ENCODE measurements around the gene FBXW9.
"Not testable (repeated sequence)": the region's sequence is repeated elsewhere in the genome, so short reads cannot be mapped to it uniquely, and the experiment has no call there.

The FBXW9 gene

GRCh38 chr19:12696366-12697335 is at the start of gene FBXW9:
FBXW9 (minus strand) TSS chr19:12696631; CDS start chr19:12696581, 50 bp downstream.
- peak; percentile 66 for DNase-seq

DNA sequence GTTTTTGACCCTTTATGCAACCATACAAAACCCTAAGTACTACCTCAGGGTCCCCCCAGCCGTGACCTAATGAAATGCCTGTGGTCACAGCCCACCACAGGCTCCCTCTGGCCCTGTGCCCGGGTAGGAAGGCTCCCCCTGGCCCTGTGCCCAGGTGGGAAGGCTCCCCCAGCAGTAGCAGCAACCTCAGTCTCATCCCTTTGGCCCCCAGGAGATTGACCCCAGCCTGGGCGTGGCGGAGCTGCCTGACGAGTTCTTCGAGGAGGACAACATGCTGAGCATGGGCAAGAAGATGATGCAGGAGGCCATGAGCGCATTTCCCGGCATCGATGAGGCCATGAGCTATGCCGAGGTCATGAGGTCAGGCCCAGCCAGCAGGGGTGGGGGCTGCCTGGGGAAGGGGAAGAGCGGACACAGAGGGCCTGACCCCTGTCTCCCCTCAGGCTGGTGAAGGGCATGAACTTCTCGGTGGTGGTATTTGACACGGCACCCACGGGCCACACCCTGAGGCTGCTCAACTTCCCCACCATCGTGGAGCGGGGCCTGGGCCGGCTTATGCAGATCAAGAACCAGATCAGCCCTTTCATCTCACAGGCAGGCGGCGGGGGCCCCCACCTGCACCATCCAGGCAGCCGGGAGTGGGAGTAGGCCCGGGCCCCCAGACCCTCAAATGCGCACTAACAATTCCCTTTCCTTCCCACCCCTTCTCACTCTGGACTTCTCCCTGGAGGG is 48.9 kb upstream of the FBXW9 start:
- DNase-seq: no peak

- DNase-seq: no peak
These were observed 41.5 kb upstream of the FBXW9 start for GRCh38 chr19:12737835-12738351.

DNA sequence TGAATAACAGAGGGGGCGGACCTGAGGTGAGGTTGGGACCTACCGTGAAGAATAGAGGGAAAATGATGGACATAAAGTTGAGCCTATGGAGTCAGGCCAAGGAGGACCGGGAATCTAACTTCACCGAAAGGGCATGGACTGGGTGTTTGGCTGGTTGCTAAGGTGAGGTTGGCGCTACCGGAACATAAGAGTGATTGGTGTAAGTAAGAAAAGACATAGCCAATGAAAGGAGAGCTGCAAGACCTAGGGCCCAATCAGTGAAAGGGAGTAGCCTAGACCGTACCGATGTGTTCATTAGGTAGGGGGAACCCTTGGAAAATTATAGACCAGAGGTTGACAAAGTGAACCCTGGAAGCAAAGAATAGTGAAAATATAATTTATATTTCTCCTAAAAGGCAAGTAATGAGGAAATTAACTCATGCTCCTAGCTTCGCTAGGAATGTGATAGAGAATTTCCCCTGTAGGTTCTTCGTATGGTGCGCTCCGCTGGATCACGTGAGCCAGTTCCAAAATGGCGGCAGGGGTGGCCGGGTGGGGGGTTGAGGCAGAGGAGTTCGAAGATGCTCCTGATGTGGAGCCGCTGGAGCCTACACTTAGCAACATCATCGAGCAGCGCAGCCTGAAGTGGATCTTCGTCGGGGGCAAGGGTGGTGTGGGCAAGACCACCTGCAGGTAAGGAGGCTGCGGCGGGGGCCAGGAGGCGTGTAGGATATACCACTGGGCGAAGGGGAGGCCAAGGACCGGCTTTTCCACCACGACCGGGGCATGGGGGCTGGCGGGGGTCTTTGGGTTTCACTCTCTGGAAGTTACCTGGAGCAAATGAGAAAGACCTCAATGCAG is 40.8 kb upstream of the FBXW9 start, which contains the start of gene GET3:
Gene GET3, plus strand, starts transcription at position 503 of the 840 bp plus-strand sequence. Its CDS starts 9 bp downstream, at position 512.
- peak; percentile 100 for DNase-seq

GRCh38 chr19:12733369-12734214 is 37.2 kb upstream of the FBXW9 start:
- DNase-seq: peak; percentile 17

DNA sequence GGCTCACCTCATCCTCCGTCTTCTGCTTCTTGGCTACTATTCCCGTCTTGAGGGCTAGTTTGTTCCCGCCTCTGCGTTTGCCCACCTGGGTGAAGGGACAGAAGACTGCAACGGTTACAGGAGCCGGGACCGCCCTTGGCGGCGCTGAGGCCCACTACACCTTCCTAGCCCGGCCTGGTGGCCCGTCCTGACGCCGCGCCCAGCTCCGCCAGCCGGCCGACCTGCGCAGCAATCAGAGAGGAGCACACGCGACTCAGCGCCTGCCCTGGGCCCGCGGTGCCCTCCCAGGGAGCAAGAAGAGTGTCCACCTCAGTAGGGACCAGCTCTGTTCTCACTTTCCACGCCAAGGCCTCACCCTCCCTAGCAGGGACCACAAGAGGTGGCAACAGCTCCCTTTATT is 34.9 kb upstream of the FBXW9 start:
- no peak for DNase-seq

- DNase-seq: no peak
These were observed 33.6 kb upstream of the FBXW9 start for GRCh38 chr19:12730064-12730463.

DNA sequence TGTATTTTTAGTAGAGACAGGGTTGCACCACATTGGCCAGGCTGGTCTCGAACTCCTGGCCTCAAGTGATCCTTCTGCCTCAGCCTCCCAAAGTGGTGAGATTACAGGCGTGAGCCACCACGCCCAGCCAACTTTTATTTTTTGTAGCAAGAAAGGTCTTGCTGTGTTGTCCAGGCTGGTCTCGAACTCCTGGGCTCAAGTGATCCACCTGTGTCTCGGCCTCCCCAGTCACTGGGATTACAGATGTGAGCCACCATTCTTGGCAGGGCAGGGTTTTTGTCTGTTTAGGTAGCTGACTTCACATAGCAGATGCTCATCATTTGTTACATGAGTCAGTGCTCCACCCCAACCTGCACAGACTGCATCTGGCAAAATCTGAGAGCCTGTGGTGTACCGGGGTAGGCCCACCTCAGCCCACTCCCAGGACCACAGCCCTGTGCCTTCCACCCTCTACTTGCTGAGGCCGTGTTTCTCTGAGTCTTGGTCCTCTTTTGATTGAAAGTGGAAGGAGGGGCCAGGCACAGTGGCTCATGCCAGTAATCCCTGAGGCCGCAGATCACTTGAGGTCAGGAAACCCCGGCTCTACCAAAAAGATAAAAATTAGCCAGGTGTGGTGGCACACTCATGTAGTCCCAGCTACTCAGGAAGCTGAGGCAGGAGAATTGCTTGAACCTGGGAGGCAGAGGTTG is 31.5 kb upstream of the FBXW9 start:
- no peak for DNase-seq

DNA sequence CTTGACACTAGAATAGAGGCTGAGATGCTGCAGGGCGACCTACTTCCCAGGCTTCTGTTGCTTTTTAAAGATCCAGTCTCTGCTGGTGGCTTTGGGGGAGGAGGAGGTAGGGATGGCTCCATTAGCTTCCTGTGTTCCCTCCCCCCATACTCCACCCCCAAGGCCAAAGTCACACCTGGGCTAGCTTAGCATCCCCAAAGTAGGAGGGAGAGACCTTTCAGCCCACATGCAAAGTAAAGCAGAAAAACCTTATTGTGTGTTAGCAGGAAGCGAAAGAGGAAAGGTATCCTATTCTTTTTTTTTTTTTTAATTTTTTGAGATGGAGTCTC is 30.5 kb upstream of the FBXW9 start:
- no peak for DNase-seq

DNA sequence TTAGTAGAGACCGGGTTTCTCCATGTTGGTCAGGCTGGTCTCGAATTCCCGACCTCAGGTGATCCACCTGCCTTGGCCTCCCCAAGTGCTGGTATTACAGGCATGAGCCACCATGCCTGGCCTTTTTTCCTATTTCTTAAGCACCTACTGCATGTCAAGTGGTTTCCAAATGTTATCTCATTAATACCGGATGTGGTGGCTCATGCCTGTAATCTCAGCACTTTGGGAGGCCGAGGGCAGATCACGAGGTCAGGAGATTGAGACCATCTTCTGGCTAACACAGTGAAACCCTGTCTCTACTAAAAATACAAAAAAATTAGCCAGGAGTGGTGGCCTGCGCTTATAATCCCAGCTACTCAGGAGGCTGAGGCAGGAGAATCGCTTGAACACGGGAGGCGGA is 29.2 kb upstream of the FBXW9 start:
- not testable (repeated sequence) for DNase-seq

- peak; percentile 50 for DNase-seq
These were observed 27.4 kb upstream of the FBXW9 start, which contains the start of gene TNPO2 for GRCh38 chr19:12723641-12724426. TNPO2 (minus strand) TSS chr19:12723932; CDS start chr19:12720977, 2,955 bp downstream.

DNA sequence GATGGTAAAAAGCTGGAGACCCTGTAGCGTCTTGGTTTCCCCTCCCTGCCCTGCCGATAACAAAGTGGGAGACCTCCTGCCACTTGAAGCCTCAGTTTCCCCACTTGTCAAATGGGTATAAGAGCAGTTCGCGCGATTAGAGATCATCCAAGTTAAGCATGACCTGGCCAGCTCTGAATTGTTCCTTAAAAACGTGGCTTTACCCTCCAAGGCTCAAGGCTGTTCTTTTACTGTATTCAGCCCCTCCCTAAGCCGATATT is 26.9 kb upstream of the FBXW9 start:
- no peak for DNase-seq

GRCh38 chr19:12722566-12723380 is 26.3 kb upstream of the FBXW9 start:
- peak; percentile 90 for DNase-seq

GRCh38 chr19:12721656-12722565 is 25.5 kb upstream of the FBXW9 start:
- no peak for DNase-seq

DNA sequence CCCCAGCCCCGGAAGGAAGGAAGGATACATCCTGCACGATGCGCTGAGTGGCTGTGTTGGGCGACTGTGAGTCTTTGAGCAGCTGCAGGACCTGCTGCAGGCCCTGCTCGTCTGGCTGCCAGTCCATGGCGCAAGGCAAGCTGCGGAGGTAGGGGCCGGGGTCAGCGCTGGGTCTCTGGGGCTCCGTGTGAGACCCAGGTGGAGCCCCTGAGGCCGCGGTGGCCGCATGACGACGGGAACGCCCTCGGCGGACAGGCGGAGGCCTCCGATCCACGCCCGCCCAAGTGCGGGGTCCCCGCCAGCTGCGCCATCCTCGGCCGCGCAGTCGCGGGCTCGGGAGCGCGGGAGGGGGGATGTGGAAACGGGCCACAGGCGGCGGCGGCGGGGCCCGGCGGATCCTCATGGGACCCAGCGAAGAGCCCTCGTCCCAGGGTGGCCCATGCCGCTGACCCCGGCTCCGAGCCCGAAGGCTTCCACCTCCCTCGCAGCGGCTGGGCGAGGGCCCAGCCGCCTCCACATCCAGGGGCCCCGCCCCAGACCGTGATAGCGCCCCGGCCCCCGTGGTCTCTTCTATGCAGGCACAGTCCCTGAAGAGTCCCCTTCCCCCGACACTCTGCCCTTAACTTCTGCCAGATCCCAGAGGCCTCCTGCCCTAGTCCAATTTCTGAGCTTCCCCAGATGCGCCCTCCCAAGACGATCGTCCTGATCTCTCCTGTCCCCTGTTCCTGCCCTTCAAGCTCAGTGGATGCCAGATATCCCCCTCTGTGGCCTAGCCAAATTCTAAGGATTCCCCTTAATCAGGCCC is 24.6 kb upstream of the FBXW9 start:
- DNase-seq: no peak

GRCh38 chr19:12720296-12720695 is 23.9 kb upstream of the FBXW9 start:
- no peak for DNase-seq

DNA sequence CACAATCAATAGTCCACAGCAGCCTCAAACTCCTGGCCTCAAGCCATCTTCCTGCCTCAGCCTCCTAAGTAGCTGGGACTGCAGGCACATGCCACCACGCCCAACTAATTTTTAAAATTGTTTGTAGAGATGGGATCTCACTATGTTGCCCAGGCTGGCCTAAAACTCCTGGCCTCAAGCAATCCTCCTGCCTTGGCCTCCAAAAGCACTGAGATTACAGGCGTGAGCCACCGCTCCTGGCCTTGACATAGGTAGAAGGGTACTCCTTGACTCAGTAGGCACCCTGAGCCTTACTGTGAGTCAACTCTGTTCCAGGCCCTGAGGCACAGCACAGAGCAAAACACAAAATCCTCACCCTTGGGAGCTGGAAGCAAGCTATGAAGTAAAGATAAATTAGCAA is 19.5 kb upstream of the FBXW9 start:
- DNase-seq: no peak

DNA sequence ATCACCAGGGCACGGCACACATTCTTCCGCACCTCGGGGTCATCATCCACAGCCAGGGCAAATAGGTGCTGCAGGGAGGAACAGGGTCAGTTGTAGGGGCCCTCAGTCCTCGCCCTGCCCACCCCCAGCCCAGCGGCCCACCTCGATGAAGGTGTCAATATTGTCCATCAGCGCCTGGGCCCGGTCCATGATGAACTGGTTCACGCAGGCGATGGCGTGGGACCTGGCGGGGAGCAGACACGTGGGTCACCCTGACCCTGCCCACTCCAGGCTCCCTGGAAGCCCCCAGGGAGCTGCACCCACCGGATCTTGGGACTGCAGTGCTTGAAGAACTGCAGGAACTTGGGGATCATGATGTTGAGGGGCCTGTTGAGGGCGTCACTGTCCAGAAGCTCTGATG is 18.7 kb upstream of the FBXW9 start:
- DNase-seq: no peak

Measured in kidney glomerular epithelial cell (primary cell).